GM21576 (cell line): ENCODE data around the gene MTERF2.
"Not testable (repeated sequence)": the region's sequence is repeated elsewhere in the genome, so short reads cannot be mapped to it uniquely, and the experiment has no call there.

Experiments
- ATAC-seq: cut with Tn5 transposase; IDR thresholded peaks from one replicate; pipeline ENCODE4 v1.9.1; 2021; ENCODE audit warnings: mild to moderate bottlenecking, moderate library complexity; ENCODE audit not compliant: unreplicated experiment

MTERF2 gene

DNA sequence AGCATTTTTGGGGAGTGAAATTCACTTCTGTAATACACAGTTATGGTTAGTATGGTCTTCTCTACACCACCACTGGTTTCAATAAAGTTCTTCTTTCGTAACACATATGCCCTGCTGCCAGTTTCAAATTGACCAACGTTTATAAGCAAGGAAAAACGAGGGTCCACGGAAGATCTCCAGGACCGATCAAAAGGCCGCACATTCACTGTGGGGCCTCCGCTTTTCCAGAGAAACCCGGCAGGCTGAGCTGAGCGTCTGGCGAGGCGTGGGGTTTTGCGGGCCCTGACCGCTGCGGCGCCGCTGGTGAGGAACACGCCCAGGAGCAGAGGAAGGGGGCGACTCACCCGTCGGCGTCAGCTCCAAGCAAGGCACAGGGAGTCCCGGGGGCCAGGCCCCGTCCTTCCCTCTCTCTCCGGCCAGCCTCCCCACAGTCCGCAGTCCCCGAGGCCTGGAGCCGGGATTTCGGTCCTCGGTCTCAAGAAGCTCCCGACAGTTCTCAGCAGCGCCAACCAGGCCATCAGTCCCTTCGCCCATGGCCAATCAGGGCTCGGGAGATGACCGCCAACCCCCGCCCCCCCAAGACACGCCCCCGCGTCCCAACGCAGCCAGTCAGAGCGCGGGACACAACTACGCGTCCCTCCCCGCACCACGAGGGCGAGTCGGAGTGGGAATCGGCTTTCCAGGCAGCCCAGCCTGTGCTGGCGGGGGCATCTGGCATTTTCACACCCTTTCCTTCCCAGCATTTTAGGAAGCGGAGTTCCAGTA is at the start of gene MTERF2:
Gene MTERF2 (minus strand): TSS at position 522 of the 765 bp plus-strand sequence. CDS start 8,432 bp downstream, outside the sequence.
- peak; percentile 92 for ATAC-seq

DNA sequence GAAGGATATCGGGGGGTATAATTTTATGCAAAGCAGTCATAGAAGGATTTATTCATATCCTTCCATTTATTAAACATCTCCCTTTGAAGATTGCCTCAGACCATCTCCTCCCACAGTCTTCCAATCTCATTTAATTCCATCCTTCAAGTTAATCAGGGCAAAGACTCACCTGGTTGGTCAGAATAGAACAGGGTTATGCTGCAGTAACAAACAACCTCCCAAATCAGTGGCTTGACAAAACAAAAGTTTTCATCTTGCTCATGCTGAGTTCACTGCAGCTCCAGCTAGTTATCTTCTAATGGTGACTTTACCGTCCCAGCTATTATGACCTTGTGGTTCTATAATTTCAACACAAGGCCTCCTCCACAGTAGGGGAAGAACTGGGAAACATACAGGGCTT is 48.8 kb upstream of the MTERF2 start:
- ATAC-seq, result no peak

- no peak for ATAC-seq
Observed at GRCh38 chr12:107033758-107034739, 47.1 kb upstream of the MTERF2 start.

DNA sequence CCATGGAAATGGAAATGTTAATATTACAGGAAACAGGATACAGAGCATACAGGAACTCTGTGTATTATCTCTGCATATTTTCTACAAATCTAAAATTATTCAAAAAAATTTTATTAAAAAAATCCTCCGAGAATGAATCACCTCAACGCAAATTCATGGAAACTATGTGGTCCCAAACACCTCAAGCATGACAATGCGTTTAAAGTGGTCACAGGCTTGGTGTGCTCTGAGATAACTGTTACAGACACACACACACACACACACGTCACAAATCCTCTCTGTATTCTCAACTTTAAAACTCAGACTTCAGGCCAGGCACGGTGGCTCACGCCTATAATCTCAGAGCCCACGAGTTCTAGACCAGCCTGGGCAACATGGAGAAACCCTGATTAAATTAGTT is 45.3 kb upstream of the MTERF2 start:
- ATAC-seq, result no peak

DNA sequence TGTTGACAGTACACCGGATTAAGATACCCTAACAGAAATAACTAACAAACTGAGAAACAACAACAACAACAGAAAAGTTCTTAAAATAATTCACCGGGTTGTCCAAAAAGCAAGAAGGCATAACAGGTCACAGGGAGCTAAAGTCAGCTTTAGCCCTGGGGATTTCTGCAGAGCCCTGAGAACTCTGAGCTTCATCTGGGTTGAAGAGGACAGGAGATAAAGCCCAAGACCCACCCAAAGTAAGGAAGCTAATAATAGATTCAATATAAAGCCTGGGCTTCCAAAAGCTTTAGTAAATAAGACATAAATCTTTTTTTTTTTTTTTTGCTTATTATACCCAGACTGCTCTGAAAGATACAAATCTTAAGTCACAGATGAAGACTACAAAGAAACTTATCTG is 44.1 kb upstream of the MTERF2 start:
- ATAC-seq, result no peak

GRCh38 chr12:107029081-107029480 is 42.1 kb upstream of the MTERF2 start:
- ATAC-seq, result no peak

- ATAC-seq, result no peak
Observed at GRCh38 chr12:107027636-107028053, 40.7 kb upstream of the MTERF2 start.

- ATAC-seq, result no peak
Observed at GRCh38 chr12:107026806-107027635, 40.1 kb upstream of the MTERF2 start.

DNA sequence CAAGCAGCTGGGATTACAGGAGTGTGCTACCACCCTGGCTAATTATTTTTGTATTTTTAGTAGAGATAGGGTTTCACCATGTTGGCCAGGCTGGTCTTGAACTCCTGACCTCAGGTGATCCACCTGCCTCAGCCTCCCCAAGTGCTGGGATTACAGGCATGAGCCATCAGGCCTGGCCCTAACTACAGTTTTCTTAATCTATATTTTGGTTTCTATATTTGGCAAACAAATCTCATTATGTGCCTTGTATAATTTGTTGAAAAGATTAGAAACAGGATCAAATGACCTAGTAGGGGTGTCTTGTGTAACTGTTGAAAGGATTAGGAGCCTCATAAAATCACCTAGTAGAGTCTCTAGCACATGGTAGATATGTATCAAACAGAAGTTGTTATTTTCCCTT is 39.4 kb upstream of the MTERF2 start:
- not testable (repeated sequence) for ATAC-seq

GRCh38 chr12:107025671-107026070 is 38.7 kb upstream of the MTERF2 start:
- no peak for ATAC-seq

DNA sequence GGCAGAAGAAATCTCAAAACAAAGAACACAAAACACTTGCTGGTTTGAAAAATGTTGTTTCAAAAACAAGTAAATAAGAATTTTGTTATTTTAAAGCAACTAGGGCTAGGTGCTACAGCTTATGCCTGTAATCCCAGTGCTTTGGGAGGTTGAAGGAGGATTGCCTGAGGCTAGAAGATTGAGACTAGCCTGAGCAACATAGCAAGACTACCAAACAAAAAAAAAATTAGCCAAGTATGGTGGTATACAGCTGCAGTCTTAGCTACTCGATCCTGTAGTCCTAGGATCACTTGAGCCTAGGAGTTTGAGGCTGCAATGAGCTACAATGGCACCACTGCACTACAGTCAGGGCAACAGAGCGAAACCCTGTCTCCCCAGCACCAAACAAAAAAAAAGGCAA is 32.6 kb upstream of the MTERF2 start:
- ATAC-seq, result no peak

DNA sequence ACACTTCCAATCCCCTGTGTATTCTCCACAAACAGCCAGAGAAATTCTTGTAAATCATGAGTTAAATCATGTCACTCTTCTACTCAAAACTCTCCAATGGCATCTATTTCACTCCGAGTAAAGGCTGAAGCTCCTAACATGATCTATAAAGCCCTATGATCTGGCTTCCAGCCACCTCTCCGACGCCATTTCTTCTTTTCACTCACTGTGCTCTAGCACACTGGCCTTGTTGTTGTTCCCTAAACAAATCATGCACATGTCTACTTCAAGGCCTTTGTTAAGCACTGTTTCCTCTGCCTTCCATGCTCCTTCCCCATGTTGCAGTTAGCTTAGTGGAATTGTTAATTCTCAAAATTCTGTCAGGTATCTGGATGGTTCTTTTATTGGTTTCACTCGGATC is 30.1 kb upstream of the MTERF2 start:
- no peak for ATAC-seq

- ATAC-seq, result no peak
Observed at GRCh38 chr12:107014055-107014454, 27.1 kb upstream of the MTERF2 start.

DNA sequence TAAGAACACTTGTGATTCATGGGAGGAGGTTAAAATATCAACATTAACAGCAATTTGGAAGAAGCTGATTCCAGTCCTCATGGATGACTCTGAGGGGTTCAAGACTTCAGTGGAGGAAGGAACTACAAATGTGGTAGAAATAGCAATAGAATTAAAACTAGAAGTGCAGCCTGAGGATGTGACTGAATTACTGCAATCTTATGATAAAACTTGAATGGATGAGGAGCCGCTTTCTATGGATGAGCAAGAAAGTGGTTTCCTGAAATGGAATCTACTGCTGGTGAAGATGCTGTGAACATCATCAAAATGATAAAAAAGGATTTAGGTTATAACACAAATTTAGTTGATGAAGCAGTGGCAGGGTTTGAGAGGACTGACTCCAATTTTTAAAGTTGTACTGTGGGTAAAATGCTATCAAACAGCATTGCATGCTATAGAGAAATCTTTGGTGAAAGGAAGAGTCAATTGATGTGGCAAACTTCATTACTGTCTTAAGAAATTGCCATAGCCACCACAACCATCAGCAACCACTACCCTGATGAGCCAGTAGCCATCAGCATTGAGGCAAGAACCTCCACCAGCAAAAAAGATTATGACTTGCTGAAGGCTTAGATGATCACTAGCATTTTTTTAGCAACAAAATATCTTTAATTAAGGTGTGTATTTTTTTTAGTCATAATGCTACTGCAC is 25.9 kb upstream of the MTERF2 start:
- no peak for ATAC-seq

DNA sequence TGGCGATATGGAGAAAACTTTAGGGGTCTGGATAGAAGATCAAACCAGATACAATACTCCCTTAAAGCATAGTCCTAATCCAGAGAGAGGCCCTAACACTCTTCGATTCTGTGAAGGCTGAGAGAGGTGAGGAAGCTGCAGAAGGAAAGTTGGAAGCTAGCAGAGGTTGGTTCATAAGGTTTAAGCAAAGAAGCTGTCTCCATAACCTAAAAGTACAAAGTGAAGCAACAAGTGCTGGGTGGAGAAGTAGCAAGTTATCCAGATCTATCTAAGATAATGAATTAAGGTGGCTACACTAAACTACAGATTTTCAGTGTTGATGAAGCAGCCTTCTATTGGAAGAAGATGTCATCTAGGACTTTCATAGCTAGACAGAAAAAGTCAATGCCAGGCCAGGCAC is 24.6 kb upstream of the MTERF2 start:
- no peak for ATAC-seq

GRCh38 chr12:107007411-107007810 is 20.5 kb upstream of the MTERF2 start:
- no peak for ATAC-seq

DNA sequence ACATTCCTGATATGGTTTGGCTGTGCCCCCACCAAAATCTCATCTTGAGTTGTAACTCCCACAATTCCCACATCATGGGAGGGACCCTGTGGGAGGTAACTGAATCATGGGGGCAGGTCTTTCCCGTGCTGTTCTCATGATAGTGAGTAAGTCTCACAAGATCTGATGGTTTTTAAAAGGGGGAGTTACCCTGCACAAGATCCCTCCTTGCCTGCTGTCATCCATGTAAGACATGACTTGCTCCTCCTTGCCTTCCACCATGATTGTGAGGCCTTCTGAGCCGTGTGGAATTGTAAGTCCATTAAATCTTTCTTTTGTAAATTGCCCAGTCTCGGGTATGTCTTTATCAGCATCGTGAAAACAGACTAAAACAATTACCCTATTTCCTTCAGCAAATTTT is 15.7 kb upstream of the MTERF2 start:
- ATAC-seq, result not testable (repeated sequence)

GRCh38 chr12:106999446-106999845 is 12.5 kb upstream of the MTERF2 start:
- ATAC-seq, result no peak

DNA sequence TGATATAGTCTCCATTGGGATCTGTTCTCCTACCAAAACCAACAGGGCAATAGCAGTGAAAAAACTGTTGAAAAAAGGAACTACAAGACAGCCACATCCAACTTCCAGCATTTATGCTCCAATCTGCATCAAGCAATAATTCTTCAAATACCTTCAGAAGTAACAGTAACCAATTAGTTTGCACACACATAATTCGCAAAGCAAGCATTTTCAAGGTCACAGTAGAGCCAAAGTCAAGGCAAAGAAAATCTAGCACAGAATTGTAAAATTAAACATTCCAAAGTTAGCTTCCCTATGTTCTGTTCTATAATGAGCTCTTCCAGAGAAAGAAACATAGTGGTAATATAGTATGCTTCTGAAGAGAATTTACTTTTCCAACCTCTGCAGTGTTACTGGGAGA is 11.0 kb upstream of the MTERF2 start:
- no peak for ATAC-seq

- not testable (repeated sequence) for ATAC-seq
Observed at GRCh38 chr12:106996102-106996501, 9.2 kb upstream of the MTERF2 start.
